ENCODE results near the gene SPAG6.

DNA sequence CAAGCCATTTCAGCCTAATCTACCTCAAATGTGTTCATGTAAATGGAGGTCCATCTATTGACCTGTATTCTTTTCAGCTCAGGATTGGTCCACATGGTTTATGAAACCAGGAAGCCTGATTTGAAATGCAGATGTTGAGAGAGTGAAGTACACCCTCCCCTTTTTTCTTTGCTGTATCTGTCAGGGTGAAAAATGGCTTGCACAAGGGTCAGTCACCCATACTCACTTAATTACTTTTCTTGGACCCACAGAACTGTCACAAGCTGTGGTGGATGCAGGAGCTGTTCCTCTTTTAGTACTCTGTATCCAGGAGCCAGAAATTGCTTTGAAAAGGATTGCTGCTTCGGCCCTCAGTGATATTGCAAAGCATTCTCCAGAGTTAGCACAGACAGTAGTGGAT is 41.2 kb downstream of the SPAG6 start:
- TF ChIP-seq, protein P1, sequence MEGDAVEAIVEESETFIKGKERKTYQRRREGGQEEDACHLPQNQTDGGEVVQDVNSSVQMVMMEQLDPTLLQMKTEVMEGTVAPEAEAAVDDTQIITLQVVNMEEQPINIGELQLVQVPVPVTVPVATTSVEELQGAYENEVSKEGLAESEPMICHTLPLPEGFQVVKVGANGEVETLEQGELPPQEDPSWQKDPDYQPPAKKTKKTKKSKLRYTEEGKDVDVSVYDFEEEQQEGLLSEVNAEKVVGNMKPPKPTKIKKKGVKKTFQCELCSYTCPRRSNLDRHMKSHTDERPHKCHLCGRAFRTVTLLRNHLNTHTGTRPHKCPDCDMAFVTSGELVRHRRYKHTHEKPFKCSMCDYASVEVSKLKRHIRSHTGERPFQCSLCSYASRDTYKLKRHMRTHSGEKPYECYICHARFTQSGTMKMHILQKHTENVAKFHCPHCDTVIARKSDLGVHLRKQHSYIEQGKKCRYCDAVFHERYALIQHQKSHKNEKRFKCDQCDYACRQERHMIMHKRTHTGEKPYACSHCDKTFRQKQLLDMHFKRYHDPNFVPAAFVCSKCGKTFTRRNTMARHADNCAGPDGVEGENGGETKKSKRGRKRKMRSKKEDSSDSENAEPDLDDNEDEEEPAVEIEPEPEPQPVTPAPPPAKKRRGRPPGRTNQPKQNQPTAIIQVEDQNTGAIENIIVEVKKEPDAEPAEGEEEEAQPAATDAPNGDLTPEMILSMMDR (conservative IDR thresholded peaks at IDR 0.05; ENCODE audit: low read depth, low read length): no peak
- no peak for TF ChIP-seq NFE2L2 (IDR thresholded peaks at IDR 0.05; ENCODE audit: low read depth, low read length)
- no peak for TF ChIP-seq POLR2A (IDR thresholded peaks at IDR 0.05; ENCODE audit: low read depth, low read length)
- no peak for TF ChIP-seq MXI1 (IDR thresholded peaks at IDR 0.05; ENCODE audit: borderline replicate concordance, low read depth, low read length)
- no peak for TF ChIP-seq SMC3 (IDR thresholded peaks at IDR 0.05; ENCODE audit: low read depth, low read length)
- TF ChIP-seq CHD1 (IDR thresholded peaks at IDR 0.05; ENCODE audit: low read depth, low read length): no peak
- no peak for TF ChIP-seq MAZ (IDR thresholded peaks at IDR 0.05; ENCODE audit: borderline replicate concordance, low read depth, low read length)
- no peak for TF ChIP-seq RAD21 (IDR thresholded peaks at IDR 0.05; ENCODE audit: low read length)
- no peak for TF ChIP-seq RFX5 (IDR thresholded peaks at IDR 0.05; ENCODE audit: low read depth, low read length)
- TF ChIP-seq MAFK (IDR thresholded peaks at IDR 0.05; ENCODE audit: low read depth, low read length): no peak
- no peak for TF ChIP-seq FOS (IDR thresholded peaks at IDR 0.05; ENCODE audit: low read depth, low read length)
- TF ChIP-seq BHLHE40 (IDR thresholded peaks at IDR 0.05; ENCODE audit: low read depth, low read length): no peak
- TF ChIP-seq RCOR1 (IDR thresholded peaks at IDR 0.05; ENCODE audit: insufficient replicate concordance, low read length): no peak
